ENCODE results near the gene HDAC9.
"Not testable (repeated sequence)": the region's sequence is repeated elsewhere in the genome, so short reads cannot be mapped to it uniquely, and the experiment has no call there.

The HDAC9 gene

GRCh38 chr7:18958627-18959026 is 463.1 kb downstream of the HDAC9 start:
- H3K4me1 ChIP-seq (ENCODE audit: control insufficient read depth, insufficient read depth, low read length), result no peaks in the 10 kb centered on the region
- no peak overlapping the region for H3K9ac ChIP-seq (ENCODE audit: low read length in 2 of 2)
- H3K9me3 ChIP-seq (ENCODE audit: control insufficient read depth in 2 of 2, low read length in 2 of 2), result no peaks in the 10 kb centered on the region
- no peak overlapping the region for H3K27ac ChIP-seq (ENCODE audit: low read length)
- no peaks in the 10 kb centered on the region for H3K36me3 ChIP-seq (ENCODE audit: control insufficient read depth in 2 of 2, insufficient read depth in 2 of 2, low read length in 2 of 2)
- H3K4me3 ChIP-seq (ENCODE audit: low read length in 2 of 2), result no peak overlapping the region
- H3K27me3 ChIP-seq (ENCODE audit: control insufficient read depth in 1 of 2, insufficient read depth in 2 of 2, low read length in 2 of 2), result no peaks in the 10 kb centered on the region

GRCh38 chr7:18960725-18961124 is 465.2 kb downstream of the HDAC9 start:
- Histone ChIP-seq H3K9me3 (ENCODE audit: control insufficient read depth in 2 of 2, low read length in 2 of 2) (no peaks in the 10 kb centered on the region), H3K9ac (ENCODE audit: low read length in 2 of 2) (no peak overlapping the region), H3K4me1 (ENCODE audit: control insufficient read depth, insufficient read depth, low read length) (no peaks in the 10 kb centered on the region), H3K36me3 (ENCODE audit: control insufficient read depth in 2 of 2, insufficient read depth in 2 of 2, low read length in 2 of 2) (no peaks in the 10 kb centered on the region), H3K27me3 (ENCODE audit: control insufficient read depth in 1 of 2, insufficient read depth in 2 of 2, low read length in 2 of 2) (no peaks in the 10 kb centered on the region), H3K4me3 (ENCODE audit: low read length in 2 of 2) (no peak overlapping the region), H3K27ac (ENCODE audit: low read length) (no peak overlapping the region)

- Histone ChIP-seq H3K27me3 (ENCODE audit: control insufficient read depth in 1 of 2, insufficient read depth in 2 of 2, low read length in 2 of 2) (no peaks in the 10 kb centered on the region), H3K36me3 (ENCODE audit: control insufficient read depth in 2 of 2, insufficient read depth in 2 of 2, low read length in 2 of 2) (no peaks in the 10 kb centered on the region), H3K4me3 (ENCODE audit: low read length in 2 of 2) (no peak overlapping the region), H3K27ac (ENCODE audit: low read length) (no peak overlapping the region), H3K4me1 (ENCODE audit: control insufficient read depth, insufficient read depth, low read length) (no peaks in the 10 kb centered on the region), H3K9ac (ENCODE audit: low read length in 2 of 2) (no peak overlapping the region), H3K9me3 (ENCODE audit: control insufficient read depth in 2 of 2, low read length in 2 of 2) (no peaks in the 10 kb centered on the region)
Measured at GRCh38 chr7:18962031-18962430, 466.5 kb downstream of the HDAC9 start.

DNA sequence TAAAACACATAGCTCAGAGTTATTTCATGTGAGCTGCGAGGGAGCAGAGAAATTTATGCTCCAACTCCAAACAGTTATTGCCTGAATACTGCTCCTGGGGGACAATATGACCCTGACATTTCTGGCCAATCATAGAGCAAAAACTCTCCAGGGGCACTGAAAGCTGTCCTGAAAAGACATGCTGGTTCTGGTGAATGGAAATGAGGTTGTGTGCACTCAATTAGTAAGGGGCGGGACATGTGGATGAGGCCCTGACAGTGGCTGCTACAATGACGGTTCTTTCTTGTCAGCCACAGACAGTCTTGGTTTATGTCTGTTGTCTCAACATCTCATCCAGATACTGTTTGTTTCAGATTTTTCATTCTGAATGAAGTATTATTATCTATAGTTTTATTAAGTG is 470.1 kb downstream of the HDAC9 start:
- H3K9ac ChIP-seq (ENCODE audit: low read length in 2 of 2), result no peak overlapping the region
- no peaks in the 10 kb centered on the region for H3K27me3 ChIP-seq (ENCODE audit: control insufficient read depth in 1 of 2, insufficient read depth in 2 of 2, low read length in 2 of 2)
- H3K36me3 ChIP-seq (ENCODE audit: control insufficient read depth in 2 of 2, insufficient read depth in 2 of 2, low read length in 2 of 2), result no peaks in the 10 kb centered on the region
- no peaks in the 10 kb centered on the region for H3K4me1 ChIP-seq (ENCODE audit: control insufficient read depth, insufficient read depth, low read length)
- no peak overlapping the region for H3K4me3 ChIP-seq (ENCODE audit: low read length in 2 of 2)
- no peaks in the 10 kb centered on the region for H3K9me3 ChIP-seq (ENCODE audit: control insufficient read depth in 2 of 2, low read length in 2 of 2)
- no peak overlapping the region for H3K27ac ChIP-seq (ENCODE audit: low read length)

GRCh38 chr7:18967755-18968154 is 472.2 kb downstream of the HDAC9 start:
- H3K27me3 ChIP-seq (ENCODE audit: control insufficient read depth in 1 of 2, insufficient read depth in 2 of 2, low read length in 2 of 2); H3K27ac ChIP-seq (ENCODE audit: low read length); H3K9me3 ChIP-seq (ENCODE audit: control insufficient read depth in 2 of 2, low read length in 2 of 2); H3K4me3 ChIP-seq (ENCODE audit: low read length in 2 of 2); H3K9ac ChIP-seq (ENCODE audit: low read length in 2 of 2); H3K36me3 ChIP-seq (ENCODE audit: control insufficient read depth in 2 of 2, insufficient read depth in 2 of 2, low read length in 2 of 2); H3K4me1 ChIP-seq (ENCODE audit: control insufficient read depth, insufficient read depth, low read length): not testable (repeated sequence)

DNA sequence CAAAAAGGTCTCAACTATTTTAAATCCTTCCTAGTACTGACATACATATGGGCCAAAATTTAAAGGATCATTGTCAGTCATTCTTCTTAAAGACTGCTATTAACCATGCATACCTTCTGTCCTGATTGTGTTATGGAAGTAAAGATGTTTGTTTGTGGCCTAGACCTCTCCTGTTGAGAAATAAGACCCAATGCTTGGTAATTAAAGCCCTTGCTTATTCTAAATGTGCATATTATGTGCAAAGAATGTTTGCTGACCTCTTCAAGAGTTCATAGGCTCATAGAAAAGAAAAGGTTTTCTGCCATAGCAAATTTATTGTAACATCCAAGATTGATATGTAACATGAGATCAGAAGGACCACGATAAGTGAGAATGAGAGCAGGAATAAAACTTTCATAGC is 476.3 kb downstream of the HDAC9 start:
- peaks cover 0 to 2% of the 10 kb centered on the region in 2 donors for H3K36me3 ChIP-seq (ENCODE audit: control insufficient read depth in 2 of 2, insufficient read depth in 2 of 2, low read length in 2 of 2)

DNA sequence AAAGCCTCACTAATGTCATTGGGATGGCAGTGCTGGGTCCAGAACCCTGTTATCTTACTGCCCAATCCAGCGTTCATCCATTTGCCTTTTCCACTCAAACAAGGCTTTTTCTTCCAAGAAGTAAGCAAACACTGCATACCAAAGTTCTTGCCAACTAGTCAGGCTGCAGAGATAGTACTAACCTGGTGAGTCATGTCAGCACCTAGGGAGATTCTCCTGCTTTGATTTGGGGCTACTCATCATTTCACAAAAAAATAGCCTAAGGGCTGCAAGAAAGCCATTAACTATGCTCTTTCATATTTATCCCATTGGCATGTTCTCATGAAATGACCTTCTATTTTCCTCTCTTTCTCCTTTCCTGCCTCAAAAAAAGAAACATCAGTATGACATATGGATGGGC is 479.3 kb downstream of the HDAC9 start:
- Histone ChIP-seq H3K27ac (ENCODE audit: low read length) (no peak overlapping the region), H3K4me1 (ENCODE audit: control insufficient read depth, insufficient read depth, low read length) (no peaks in the 10 kb centered on the region), H3K9me3 (ENCODE audit: control insufficient read depth in 2 of 2, low read length in 2 of 2) (no peaks in the 10 kb centered on the region), H3K9ac (ENCODE audit: low read length in 2 of 2) (no peak overlapping the region), H3K4me3 (ENCODE audit: low read length in 2 of 2) (no peak overlapping the region), H3K27me3 (ENCODE audit: control insufficient read depth in 1 of 2, insufficient read depth in 2 of 2, low read length in 2 of 2) (no peaks in the 10 kb centered on the region), H3K36me3 (ENCODE audit: control insufficient read depth in 2 of 2, insufficient read depth in 2 of 2, low read length in 2 of 2) (peaks cover 0 to 2% of the 10 kb centered on the region in 2 donors)

More for the DNA sequence above, 476.3 kb downstream of the HDAC9 start:
- Histone ChIP-seq H3K27me3 (ENCODE audit: control insufficient read depth in 1 of 2, insufficient read depth in 2 of 2, low read length in 2 of 2) (no peaks in the 10 kb centered on the region), H3K4me3 (ENCODE audit: low read length in 2 of 2) (no peak overlapping the region), H3K9ac (ENCODE audit: low read length in 2 of 2) (no peak overlapping the region), H3K4me1 (ENCODE audit: control insufficient read depth, insufficient read depth, low read length) (no peaks in the 10 kb centered on the region), H3K9me3 (ENCODE audit: control insufficient read depth in 2 of 2, low read length in 2 of 2) (no peaks in the 10 kb centered on the region), H3K27ac (ENCODE audit: low read length) (no peak overlapping the region)

DNA sequence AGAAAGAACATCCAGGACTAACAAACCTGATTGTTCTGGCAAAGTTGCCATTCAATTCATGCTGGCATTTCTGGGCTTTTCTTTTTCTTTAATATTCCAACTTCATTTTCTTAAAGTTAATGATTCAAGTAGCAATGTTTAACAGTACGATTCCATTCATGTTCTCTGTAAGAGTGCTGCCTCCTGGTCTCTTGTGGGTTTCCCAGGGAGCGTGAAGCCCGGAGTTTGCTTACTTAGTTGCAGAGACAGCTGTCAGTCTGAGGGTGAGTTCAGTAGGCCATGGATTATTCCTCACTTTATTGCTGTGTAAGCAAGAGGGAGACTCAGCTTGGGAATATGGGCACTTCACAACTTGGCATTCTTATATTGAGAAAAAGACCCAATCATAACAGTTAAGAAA is 479.7 kb downstream of the HDAC9 start:
- Histone ChIP-seq H3K9ac (ENCODE audit: low read length in 2 of 2) (no peak overlapping the region), H3K4me1 (ENCODE audit: control insufficient read depth, insufficient read depth, low read length) (no peaks in the 10 kb centered on the region), H3K9me3 (ENCODE audit: control insufficient read depth in 2 of 2, low read length in 2 of 2) (no peaks in the 10 kb centered on the region), H3K36me3 (ENCODE audit: control insufficient read depth in 2 of 2, insufficient read depth in 2 of 2, low read length in 2 of 2) (peaks cover 0 to 2% of the 10 kb centered on the region in 2 donors), H3K27ac (ENCODE audit: low read length) (no peak overlapping the region), H3K4me3 (ENCODE audit: low read length in 2 of 2) (no peak overlapping the region), H3K27me3 (ENCODE audit: control insufficient read depth in 1 of 2, insufficient read depth in 2 of 2, low read length in 2 of 2) (no peaks in the 10 kb centered on the region)

DNA sequence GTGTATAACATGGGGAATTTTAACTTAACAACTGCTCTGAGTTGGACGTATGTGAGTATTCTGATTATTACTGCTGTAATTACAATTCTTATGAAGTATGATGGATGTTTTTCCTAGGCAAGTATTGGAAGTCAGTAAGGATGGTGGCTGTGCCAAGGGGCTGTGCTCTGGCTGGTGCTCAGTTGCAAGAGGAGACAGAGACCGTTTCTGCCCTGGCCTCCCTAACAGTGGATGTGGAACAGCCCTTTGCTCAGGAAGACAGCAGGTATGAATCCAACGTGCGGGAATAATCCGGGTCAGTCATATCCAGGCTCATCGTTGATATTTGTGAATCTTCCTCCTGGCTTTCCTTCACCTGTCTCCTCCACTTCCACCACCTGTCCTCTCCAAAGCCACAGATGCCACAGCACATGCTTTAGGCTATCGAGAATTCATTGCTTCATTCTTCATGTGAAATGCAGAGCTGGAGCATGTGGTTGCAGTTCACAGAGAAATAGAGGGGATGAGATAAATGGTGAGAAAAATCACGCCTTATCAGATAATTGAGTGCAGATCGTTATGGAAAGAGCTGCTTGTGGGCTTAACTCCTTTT is 480.2 kb downstream of the HDAC9 start:
- Histone ChIP-seq H3K4me1 (ENCODE audit: control insufficient read depth, insufficient read depth, low read length) (no peaks in the 10 kb centered on the region), H3K4me3 (ENCODE audit: low read length in 2 of 2) (no peak overlapping the region), H3K9me3 (ENCODE audit: control insufficient read depth in 2 of 2, low read length in 2 of 2) (no peaks in the 10 kb centered on the region), H3K9ac (ENCODE audit: low read length in 2 of 2) (no peak overlapping the region), H3K27me3 (ENCODE audit: control insufficient read depth in 1 of 2, insufficient read depth in 2 of 2, low read length in 2 of 2) (no peaks in the 10 kb centered on the region), H3K36me3 (ENCODE audit: control insufficient read depth in 2 of 2, insufficient read depth in 2 of 2, low read length in 2 of 2) (peaks cover 0 to 2% of the 10 kb centered on the region in 2 donors), H3K27ac (ENCODE audit: low read length) (no peak overlapping the region)

DNA sequence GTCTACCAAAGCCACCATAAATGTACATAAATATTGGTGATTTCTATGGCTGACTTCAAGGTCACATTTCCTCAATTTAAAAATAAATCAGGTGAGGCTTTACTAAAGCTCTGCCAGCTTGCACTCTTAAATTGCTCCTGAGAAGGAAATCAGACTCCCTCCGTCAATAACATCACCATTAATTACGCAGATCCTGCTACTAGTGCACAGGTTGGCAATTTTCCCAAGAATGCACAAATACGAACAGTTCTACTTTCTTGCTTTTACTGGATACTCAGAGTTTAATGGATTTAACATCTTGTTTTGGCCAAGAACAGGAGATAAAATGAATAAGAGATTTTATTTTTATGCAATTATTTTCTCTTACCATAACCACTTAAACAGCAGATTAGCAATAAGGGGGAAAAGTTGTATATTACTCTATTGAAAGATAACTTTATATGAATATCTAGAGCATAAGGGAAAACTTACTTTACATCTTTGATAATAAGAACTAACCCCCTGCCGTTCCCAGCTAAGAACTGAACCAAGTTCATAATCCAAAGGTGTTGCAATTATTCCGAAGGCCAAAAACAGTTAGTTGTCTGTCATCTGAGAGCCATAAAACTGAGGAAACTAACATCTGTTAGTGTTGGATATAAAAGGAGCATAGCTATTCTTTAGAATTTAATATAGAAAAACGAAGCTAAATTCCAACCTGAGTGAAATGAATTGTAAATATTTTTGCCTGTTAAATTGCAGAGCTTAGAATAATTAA is 481.3 kb downstream of the HDAC9 start:
- no peak overlapping the region for H3K4me3 ChIP-seq (ENCODE audit: low read length in 2 of 2)
- peaks cover 0 to 2% of the 10 kb centered on the region in 2 donors for H3K36me3 ChIP-seq (ENCODE audit: control insufficient read depth in 2 of 2, insufficient read depth in 2 of 2, low read length in 2 of 2)
- H3K27me3 ChIP-seq (ENCODE audit: control insufficient read depth in 1 of 2, insufficient read depth in 2 of 2, low read length in 2 of 2), result no peaks in the 10 kb centered on the region
- H3K9ac ChIP-seq (ENCODE audit: low read length in 2 of 2), result no peak overlapping the region
- no peaks in the 10 kb centered on the region for H3K9me3 ChIP-seq (ENCODE audit: control insufficient read depth in 2 of 2, low read length in 2 of 2)
- H3K4me1 ChIP-seq (ENCODE audit: control insufficient read depth, insufficient read depth, low read length), result no peaks in the 10 kb centered on the region
- no peak overlapping the region for H3K27ac ChIP-seq (ENCODE audit: low read length)

DNA sequence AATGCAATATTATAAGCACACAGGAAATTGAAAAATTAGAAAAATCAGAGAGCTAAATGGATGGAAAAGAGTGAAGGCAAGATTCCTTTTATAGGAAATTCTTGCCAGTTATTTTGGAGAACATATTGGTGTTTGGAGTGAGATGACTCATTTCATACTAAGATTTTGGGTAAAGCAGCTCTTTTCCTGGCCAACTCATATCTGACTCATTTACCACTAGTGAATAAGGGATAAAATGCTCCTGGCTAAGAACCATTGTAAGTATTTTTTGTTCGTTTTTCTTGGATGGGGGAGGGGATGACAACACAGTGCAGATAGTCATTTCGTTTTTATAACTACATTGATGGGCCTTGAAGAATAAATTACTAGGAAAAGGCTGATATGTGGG is 482.6 kb downstream of the HDAC9 start:
- H3K4me3 ChIP-seq (ENCODE audit: low read length in 2 of 2), result no peak overlapping the region
- H3K9ac ChIP-seq (ENCODE audit: low read length in 2 of 2), result no peak overlapping the region
- no peak overlapping the region for H3K27ac ChIP-seq (ENCODE audit: low read length)
- no peaks in the 10 kb centered on the region for H3K27me3 ChIP-seq (ENCODE audit: control insufficient read depth in 1 of 2, insufficient read depth in 2 of 2, low read length in 2 of 2)
- H3K9me3 ChIP-seq (ENCODE audit: control insufficient read depth in 2 of 2, low read length in 2 of 2), result no peaks in the 10 kb centered on the region
- no peaks in the 10 kb centered on the region for H3K4me1 ChIP-seq (ENCODE audit: control insufficient read depth, insufficient read depth, low read length)
- peaks cover 0 to 2% of the 10 kb centered on the region in 2 donors for H3K36me3 ChIP-seq (ENCODE audit: control insufficient read depth in 2 of 2, insufficient read depth in 2 of 2, low read length in 2 of 2)
